SH-SY5Y (cell line): ENCODE measurements around the gene SLC22A15.

Experiments
- GATA2 ChIP-seq: IDR thresholded peaks from 2 replicates; pipeline ENCODE4 v1.6.1; 2011; ENCODE audit warnings: mild to moderate bottlenecking, low read depth, low read length
- GATA3 ChIP-seq: IDR thresholded peaks from 2 replicates; pipeline ENCODE4 v1.6.1; 2011; ENCODE audit warnings: low read depth, mild to moderate bottlenecking, low read length, moderate library complexity

- TF ChIP-seq GATA2 (no peak), GATA3 (no peak)
Observed at GRCh38 chr1:115978292-115978941, 2.1 kb downstream of the SLC22A15 start.
